Activated T-helper 2 cell treated with anti-CD3 and anti-CD28 coated beads, Interferon-gamma antibody, Interleukin-2, Interleukin-4, amounts not matched to agents 10 μg/mL and 5 μg/mL and 100 μg/mL, durations not matched to agents 14 hours and 24 hours and 36 hours (primary cell): Measurements from ENCODE around the gene AGXT. TPM values are rescaled to one million over a fixed set of nuclear protein-coding genes. Genes with fewer than 3 reads are reported as not detected.

Experiments used
- DNase-seq: peaks from one replicate; pipeline ENCODE4 v3.0.0; 2021; ENCODE audit warnings: low spot score
- H3K27ac Mint-ChIP-seq: one replicate; pipeline ENCODE4 v1.8.0; 2021; ENCODE audit warnings: mixed read lengths
- H3K27me3 Mint-ChIP-seq: one replicate; pipeline ENCODE4 v1.8.0; 2021; ENCODE audit warnings: low read depth, mixed read lengths
- H3K36me3 Mint-ChIP-seq: one replicate; pipeline ENCODE4 v1.8.0; 2021; ENCODE audit warnings: low read depth, mixed read lengths
- H3K4me1 Mint-ChIP-seq: one replicate; pipeline ENCODE4 v1.8.0; 2021; ENCODE audit warnings: low read depth, mixed read lengths
- H3K4me3 Mint-ChIP-seq: one replicate; pipeline ENCODE4 v1.8.0; 2021; ENCODE audit warnings: low read depth, mild to moderate bottlenecking, moderate library complexity, mixed read lengths
- H3K9me3 Mint-ChIP-seq: one replicate; pipeline ENCODE4 v1.8.0; 2021; ENCODE audit warnings: mixed read lengths
- intact Hi-C: fragments of 100-400 bp; cut with micrococcal nuclease; formaldehyde crosslinking; loops from one replicate; pipeline ENCODE4 v1.15.1; 2023
- total RNA-seq: library from RNA; stranded (reverse); gene quantifications from 2 replicates; pipeline ENCODE4 v1.2.3, GENCODE V29; 2022

The AGXT gene
- total RNA-seq, 1 donor from 2014 or later: not detected

DNA sequence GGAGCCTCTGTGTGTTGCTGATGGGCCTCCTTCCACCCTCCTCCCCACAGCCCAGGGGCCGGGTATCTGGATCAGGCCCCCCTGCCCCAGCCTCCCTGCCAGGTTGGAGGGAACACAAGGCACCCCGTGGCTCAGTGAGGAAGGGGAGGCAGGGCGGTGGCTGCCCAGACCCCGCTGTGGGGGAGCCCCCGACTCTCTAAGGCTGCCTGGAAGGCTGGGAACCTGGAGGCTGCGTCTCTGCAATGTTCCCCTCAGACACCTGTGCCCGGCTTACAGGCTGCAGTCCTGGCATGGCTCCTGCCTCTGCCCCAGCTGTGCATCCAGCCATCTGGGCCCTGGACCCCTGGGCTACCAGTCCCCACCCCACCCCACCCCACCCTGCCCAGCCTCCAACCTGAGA is 27.8 kb downstream of the AGXT start:
- intact Hi-C loops: no loop called here
- H3K9me3 Mint-ChIP-seq: no peaks in the 10 kb centered on the region
- no peaks in the 10 kb centered on the region for H3K27me3 Mint-ChIP-seq
- H3K36me3 Mint-ChIP-seq: no peaks in the 10 kb centered on the region
- DNase-seq: no peak
- peaks cover 1% of the 10 kb centered on the region for H3K4me1 Mint-ChIP-seq
- no peak overlapping the region for H3K4me3 Mint-ChIP-seq
- H3K27ac Mint-ChIP-seq: no peak overlapping the region

DNA sequence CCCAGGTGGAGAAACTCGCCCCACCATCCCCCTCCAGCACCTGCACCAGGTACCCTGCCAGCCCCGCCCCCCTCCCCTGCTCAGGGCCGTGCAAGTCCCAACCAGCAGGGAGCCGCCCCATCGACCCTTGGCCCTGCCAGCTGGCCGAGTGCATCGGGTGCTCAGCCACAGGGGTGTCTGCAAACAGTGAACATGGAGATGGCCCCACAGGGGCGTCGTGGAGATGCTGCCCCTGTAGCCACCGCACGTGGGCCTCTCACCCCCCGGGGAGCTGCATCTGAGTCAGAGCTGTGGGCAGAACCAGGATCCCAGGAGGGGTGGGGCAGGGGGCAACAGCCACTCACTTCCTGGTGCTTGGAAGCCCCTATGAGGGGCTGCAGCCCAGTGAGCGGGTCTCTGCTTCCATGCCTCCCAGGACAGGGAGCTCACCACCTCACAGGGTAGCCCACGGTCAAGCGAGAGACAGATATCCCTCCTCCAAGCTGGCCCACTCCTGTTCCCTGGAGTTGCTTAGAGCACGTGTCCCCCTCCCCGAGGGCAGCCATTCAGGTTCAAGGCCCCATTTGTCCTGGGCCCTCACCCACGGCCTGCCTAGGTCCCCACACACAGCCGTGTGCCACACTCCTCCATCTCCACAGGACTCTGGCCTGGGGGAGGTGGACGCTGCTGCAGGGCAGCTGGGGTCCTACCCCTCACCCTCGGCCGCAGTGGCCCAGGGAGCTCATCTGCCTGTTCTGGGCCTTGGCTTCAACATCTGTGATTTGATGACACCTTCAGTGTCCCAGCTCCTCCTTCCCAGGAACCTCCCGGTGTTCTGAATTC is 28.5 kb downstream of the AGXT start:
- Mint-ChIP-seq H3K27me3 (no peaks in the 10 kb centered on the region), H3K27ac (no peak overlapping the region), H3K36me3 (no peaks in the 10 kb centered on the region), H3K4me1 (peaks cover 1% of the 10 kb centered on the region), H3K4me3 (no peak overlapping the region), H3K9me3 (no peaks in the 10 kb centered on the region)
- intact Hi-C loops: no loop called here
- no peak for DNase-seq

DNA sequence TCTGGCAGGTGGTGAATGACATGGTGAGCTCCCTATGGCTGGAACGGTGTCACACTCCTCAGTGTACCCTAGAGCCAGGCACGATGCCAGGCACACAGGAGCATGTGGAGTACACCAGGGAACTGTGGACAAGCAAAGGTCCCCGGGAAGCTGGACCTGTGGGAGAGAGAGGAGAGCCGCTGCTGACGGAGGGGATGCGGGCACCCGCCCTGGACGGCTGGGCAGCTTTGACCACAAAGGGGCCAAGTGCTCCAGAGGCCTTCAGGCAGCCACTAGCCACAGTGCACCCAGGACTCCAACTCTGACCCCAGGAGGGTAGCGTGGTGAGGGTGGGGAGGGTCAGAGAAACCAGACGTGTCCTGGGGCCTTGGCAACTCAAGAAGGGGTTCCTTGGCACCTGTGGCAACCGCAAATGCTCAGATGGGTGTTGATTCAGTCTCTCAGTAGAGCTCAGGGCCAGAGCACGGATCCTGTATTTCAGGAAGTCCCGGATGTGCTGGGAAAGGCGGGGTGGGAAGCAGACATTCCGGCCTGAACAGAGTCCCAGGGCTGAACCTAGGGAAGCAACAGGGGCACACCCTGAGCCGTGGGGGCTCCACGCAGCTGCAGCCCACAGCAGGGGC is 29.6 kb downstream of the AGXT start:
- DNase-seq: no peak
- H3K4me1 Mint-ChIP-seq: peaks cover 1% of the 10 kb centered on the region
- H3K9me3 Mint-ChIP-seq: no peaks in the 10 kb centered on the region
- H3K27me3 Mint-ChIP-seq: no peaks in the 10 kb centered on the region
- H3K4me3 Mint-ChIP-seq: no peak overlapping the region
- intact Hi-C loops: no loop called here
- no peak overlapping the region for H3K27ac Mint-ChIP-seq
- no peaks in the 10 kb centered on the region for H3K36me3 Mint-ChIP-seq

- Mint-ChIP-seq H3K4me1 (no peaks in the 10 kb centered on the region), H3K4me3 (no peak overlapping the region), H3K27me3 (no peaks in the 10 kb centered on the region), H3K27ac (no peak overlapping the region), H3K36me3 (no peaks in the 10 kb centered on the region), H3K9me3 (no peaks in the 10 kb centered on the region)
- no peak for DNase-seq
- intact Hi-C loops: no loop called here
Observed at GRCh38 chr2:240898731-240899467, 30.3 kb downstream of the AGXT start.

DNA sequence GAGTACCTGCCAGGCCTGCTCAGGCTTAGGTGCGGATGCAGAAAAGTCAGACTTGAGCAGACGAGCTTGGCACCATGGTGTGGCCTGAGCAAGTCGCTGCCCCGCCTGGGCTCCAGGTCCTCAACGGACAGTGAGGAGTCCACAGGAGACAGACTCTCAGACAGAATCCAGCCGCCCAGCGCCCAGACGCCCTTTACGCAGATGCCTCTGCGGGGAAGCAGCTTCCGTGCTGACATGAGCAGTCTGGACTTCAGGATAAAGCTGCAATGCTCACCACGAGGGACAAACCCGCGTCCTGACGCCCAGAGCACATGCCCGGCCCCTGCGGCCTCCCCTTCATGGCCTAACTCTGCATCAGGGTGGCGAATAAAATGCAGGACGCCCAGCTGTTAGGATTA is 30.8 kb downstream of the AGXT start:
- H3K27me3 Mint-ChIP-seq: no peaks in the 10 kb centered on the region
- DNase-seq: no peak
- no peak overlapping the region for H3K4me3 Mint-ChIP-seq
- intact Hi-C loops: no loop called here
- no peaks in the 10 kb centered on the region for H3K9me3 Mint-ChIP-seq
- H3K36me3 Mint-ChIP-seq: no peaks in the 10 kb centered on the region
- no peaks in the 10 kb centered on the region for H3K4me1 Mint-ChIP-seq
- no peak overlapping the region for H3K27ac Mint-ChIP-seq

DNA sequence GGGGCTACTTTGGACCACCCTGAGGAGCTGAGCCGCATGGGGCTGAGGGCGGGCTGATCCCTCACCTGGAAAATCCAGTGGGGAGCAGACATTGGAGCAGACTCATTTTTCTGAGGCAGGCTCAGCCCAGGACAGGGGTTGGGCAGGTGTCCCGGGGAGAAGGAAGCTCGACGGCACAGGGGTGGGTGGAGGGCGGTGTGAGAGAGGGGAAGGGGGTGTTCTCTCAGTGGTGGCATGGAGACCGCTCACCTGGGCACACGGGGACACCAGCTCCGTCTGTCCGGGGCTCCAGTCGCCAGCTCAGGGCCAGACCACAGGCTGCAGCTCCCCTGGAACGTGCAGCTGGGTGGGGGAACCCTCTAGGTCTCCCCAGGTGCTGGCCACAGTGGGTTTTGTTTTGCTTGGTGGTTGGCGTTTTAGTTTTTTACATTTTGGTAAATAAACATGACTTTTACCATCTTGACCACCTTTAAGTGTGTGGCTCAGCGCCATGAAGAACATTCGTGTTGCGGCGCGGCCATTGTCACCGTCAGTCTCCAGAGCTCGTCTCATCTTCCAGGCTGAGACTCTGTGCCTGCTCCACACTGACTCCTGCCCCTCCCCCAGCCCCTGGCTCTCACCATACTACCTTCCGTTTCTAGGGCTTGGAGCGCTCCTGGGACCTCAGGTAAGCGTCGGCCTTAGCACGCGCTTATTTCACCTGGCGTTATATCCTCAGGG is 31.7 kb downstream of the AGXT start:
- Mint-ChIP-seq H3K36me3 (no peaks in the 10 kb centered on the region), H3K27ac (no peak overlapping the region), H3K27me3 (no peaks in the 10 kb centered on the region), H3K4me1 (no peaks in the 10 kb centered on the region), H3K9me3 (no peaks in the 10 kb centered on the region), H3K4me3 (no peak overlapping the region)
- DNase-seq: no peak
- intact Hi-C loops: no loop called here

- Mint-ChIP-seq H3K9me3 (no peaks in the 10 kb centered on the region), H3K27me3 (no peaks in the 10 kb centered on the region), H3K36me3 (no peaks in the 10 kb centered on the region), H3K27ac (no peak overlapping the region), H3K4me3 (no peak overlapping the region), H3K4me1 (no peaks in the 10 kb centered on the region)
- no peak for DNase-seq
- intact Hi-C loops: no loop called here
Observed at GRCh38 chr2:240901986-240902614, 33.5 kb downstream of the AGXT start.

GRCh38 chr2:240902615-240903041 is 34.0 kb downstream of the AGXT start:
- DNase-seq: no peak
- intact Hi-C loops: no loop called here
- no peak overlapping the region for H3K27ac Mint-ChIP-seq
- no peak overlapping the region for H3K4me3 Mint-ChIP-seq
- no peaks in the 10 kb centered on the region for H3K36me3 Mint-ChIP-seq
- H3K4me1 Mint-ChIP-seq: no peaks in the 10 kb centered on the region
- H3K9me3 Mint-ChIP-seq: no peaks in the 10 kb centered on the region
- no peaks in the 10 kb centered on the region for H3K27me3 Mint-ChIP-seq

GRCh38 chr2:240903191-240904060 is 34.8 kb downstream of the AGXT start:
- H3K4me3 Mint-ChIP-seq: no peak overlapping the region
- no peaks in the 10 kb centered on the region for H3K4me1 Mint-ChIP-seq
- no peaks in the 10 kb centered on the region for H3K36me3 Mint-ChIP-seq
- no peak for DNase-seq
- no peaks in the 10 kb centered on the region for H3K9me3 Mint-ChIP-seq
- intact Hi-C loops: no loop called here
- H3K27me3 Mint-ChIP-seq: no peaks in the 10 kb centered on the region
- no peak overlapping the region for H3K27ac Mint-ChIP-seq

DNA sequence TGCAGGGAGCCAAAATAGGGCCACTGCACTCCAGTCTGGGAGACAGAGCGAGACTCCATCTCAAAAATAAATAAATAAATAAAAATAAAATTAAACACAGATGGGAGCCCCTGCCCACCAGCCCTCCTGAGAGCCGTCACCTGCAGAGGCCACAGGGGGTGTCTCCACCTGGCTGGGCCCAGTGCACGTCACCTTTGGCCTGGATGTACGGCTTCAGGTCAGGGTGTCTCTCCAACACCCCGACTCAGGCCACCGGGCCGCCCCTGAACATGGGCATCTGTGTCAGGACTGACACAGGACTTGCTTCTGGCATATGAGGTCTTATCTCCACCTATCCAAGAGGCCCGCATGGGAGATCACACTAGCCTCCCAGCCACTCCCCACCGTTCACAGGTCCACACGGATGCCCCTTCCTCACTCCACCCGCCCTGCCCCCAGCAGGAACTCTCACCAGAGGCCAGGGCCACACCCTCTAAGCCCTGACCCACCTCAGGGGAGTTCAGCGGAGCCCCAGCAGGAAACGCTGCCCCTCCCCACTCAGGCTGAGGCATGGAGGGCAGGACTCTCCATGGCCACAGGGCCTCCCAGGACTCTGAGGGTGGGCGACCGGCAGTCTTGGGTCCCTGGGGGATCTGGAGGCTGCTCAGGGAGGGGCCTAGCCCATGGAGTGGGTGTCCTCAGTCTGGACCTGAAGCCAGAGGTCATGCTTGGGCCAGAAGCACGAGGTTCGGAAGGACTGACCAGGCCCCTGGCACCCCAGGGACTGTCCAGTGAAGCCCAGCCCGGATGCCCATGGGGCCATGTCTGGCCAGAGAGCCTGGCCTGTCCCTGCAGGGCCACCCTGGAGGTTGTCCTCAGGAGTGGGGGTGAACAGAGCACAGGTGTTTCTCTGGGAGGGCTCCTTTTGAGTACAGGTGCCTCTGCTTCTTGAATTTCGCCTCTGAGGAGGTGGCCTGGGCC is 35.9 kb downstream of the AGXT start:
- no peaks in the 10 kb centered on the region for H3K9me3 Mint-ChIP-seq
- no peak overlapping the region for H3K27ac Mint-ChIP-seq
- H3K4me1 Mint-ChIP-seq: no peaks in the 10 kb centered on the region
- DNase-seq: no peak
- no peak overlapping the region for H3K4me3 Mint-ChIP-seq
- no peaks in the 10 kb centered on the region for H3K27me3 Mint-ChIP-seq
- no peaks in the 10 kb centered on the region for H3K36me3 Mint-ChIP-seq
- intact Hi-C loops: no loop called here

DNA sequence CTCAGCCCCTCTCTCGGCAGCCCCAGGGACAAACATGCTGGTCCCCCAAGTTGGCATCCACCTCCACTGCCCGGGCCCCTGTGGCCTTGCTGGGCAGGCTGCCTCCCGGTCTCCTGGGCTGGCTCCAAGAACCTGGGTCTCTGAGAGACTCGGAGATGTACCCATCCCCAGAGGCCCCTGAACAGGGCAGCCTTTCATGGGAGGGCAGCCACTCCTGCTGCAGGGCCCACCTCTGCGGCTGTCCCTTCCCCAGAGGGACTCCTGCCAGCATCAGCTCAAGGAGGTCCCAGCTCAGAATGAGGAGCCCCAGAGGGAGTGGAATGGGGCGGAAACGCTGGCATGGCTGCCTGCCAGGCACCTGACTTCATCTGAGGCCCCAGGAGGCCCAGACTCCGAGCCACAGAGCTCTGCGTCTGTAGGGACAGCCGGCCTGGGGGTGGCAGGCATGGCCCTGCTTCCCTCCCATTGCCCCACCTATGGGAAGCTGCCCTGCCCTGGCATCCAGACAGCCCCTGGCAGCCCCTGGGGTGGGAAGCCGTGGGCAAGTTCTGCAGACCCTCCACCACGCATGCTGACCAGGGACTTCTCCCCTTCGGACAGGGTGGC is 36.7 kb downstream of the AGXT start:
- H3K27me3 Mint-ChIP-seq: no peaks in the 10 kb centered on the region
- DNase-seq: no peak
- intact Hi-C loops: no loop called here
- H3K9me3 Mint-ChIP-seq: no peaks in the 10 kb centered on the region
- no peak overlapping the region for H3K27ac Mint-ChIP-seq
- no peaks in the 10 kb centered on the region for H3K4me1 Mint-ChIP-seq
- H3K4me3 Mint-ChIP-seq: no peak overlapping the region
- H3K36me3 Mint-ChIP-seq: no peaks in the 10 kb centered on the region
